Skeletal muscle satellite cell (primary cell): ENCODE results near the gene TOR4A.

Experiments
- H3K27me3 ChIP-seq: 2 replicates; pipeline ENCODE4 v1.7.0; 2013; ENCODE audit warnings: low read length; ENCODE audit not compliant: control insufficient read depth, insufficient read depth
- H3K36me3 ChIP-seq: 2 replicates; pipeline ENCODE4 v1.7.0; 2013; ENCODE audit warnings: mild to moderate bottlenecking, control low read depth, low read length; ENCODE audit not compliant: insufficient read depth
- H3K4me1 ChIP-seq: 2 replicates; pipeline ENCODE4 v1.7.0; 2013; ENCODE audit warnings: low read length; ENCODE audit not compliant: control insufficient read depth, insufficient read depth
- H3K4me2 ChIP-seq: 2 replicates; pipeline ENCODE4 v1.7.0; 2013; ENCODE audit warnings: mild to moderate bottlenecking, low read length
- H3K4me3 ChIP-seq: 2 replicates; pipeline ENCODE4 v1.7.0; 2013; ENCODE audit warnings: low read length
- H3K9ac ChIP-seq: 2 replicates; pipeline ENCODE4 v1.7.0; 2013; ENCODE audit warnings: mild to moderate bottlenecking, low read depth, low read length, moderate library complexity
- H3K9me3 ChIP-seq: replicated peaks from 2 replicates; pipeline ENCODE4 v1.7.0; 2013; ENCODE audit warnings: mild to moderate bottlenecking, control low read depth, low read length

TOR4A gene

DNA sequence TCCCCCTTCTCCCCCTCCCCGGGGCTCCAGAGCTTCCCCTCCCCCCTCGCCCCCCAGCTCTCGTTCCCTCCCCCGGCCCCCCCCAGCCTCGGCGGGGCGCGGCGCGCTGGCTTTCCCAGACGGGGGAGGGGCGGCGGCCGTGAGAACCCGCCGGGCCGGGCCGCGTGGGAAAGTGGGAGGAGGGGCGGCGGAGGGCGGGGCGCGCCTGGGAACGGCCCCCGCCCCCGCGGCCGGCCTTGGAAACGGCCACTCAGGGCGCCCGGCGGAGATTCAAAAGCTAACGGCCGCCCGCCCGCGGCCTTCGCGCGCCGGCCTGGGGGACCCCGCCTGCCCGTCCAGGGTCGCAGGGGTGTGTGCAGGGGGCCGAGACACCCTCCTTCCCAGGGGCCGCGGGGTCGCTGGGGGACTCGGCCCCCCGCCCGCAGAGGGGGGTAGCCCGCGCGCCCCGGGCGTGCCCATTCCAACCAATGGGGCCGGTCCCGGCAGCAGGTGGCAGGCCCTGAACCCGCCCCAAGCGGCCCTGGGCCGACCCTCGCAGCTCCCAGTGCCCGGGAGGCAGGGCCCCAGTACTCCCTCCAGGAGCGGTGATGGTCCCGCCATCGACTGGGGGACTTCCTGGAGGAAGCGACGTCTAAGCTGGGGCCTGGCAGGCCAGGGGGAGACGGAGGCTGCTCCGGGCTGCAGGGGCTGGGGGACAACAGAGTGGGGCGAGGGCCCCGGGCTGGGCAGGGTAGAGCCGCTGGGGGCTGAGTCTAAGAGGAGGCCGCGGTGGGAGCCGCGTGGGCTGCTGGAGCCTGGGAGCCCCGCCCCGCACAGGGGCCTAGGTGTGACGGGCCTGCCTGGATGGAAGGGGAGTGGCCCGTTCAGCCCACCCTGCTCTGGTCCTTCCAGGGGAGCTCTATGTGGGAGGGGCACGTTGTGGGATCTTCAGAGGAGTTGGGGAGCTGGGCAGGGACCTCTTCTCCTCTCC is 38.8 kb downstream of the TOR4A start:
- peak overlapping the region; percentile 11 for H3K9ac ChIP-seq

DNA sequence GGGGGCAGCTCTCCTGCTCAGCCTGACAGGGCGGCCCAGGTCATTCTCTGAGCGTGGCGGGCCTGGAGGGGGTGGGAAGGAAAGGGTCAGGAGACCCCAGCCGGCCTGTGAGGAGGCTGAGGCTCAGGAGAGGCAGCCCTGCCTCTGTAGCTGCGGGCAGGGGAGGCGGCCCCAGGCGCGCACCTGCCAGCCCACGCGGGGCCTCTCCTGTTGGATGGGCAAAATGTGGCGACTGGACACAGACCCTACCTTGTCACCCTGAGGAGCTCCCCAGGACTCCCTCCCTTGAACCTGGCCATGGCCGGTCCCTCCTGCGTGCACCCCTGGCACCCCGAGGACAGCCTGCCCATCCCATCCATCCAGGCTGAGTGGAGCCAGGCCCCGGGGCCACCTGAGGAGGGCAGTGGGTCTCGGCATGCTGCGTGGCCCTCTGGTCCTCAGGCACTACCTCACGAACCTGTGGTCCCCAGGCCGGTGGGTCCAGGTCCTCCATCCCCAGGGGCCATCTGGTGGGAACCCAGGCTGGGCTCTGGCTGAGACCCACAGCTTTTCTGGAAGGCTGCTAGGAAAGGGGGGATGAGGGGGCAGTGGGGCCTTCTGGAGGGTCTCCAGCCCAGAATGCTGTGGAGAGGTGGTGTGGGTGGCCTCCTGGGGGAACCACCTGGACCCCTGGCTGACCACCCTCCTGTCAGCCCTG is 39.6 kb downstream of the TOR4A start:
- no peak overlapping the region for H3K4me3 ChIP-seq
- H3K27me3 ChIP-seq: no peaks in the 10 kb centered on the region
- no peak overlapping the region for H3K4me2 ChIP-seq
- H3K4me1 ChIP-seq: peaks cover 7% of the 10 kb centered on the region
- no peaks in the 10 kb centered on the region for H3K36me3 ChIP-seq
- no peak overlapping the region for H3K9ac ChIP-seq
- H3K9me3 ChIP-seq: no peaks in the 10 kb centered on the region

More for the DNA sequence above, 38.8 kb downstream of the TOR4A start:
- peak overlapping the region; percentile 58 for H3K4me2 ChIP-seq
- H3K27me3 ChIP-seq: no peaks in the 10 kb centered on the region
- no peaks in the 10 kb centered on the region for H3K36me3 ChIP-seq
- H3K9me3 ChIP-seq: no peaks in the 10 kb centered on the region
- H3K4me1 ChIP-seq: peaks cover 7% of the 10 kb centered on the region
- H3K4me3 ChIP-seq: peak overlapping the region; percentile 51

DNA sequence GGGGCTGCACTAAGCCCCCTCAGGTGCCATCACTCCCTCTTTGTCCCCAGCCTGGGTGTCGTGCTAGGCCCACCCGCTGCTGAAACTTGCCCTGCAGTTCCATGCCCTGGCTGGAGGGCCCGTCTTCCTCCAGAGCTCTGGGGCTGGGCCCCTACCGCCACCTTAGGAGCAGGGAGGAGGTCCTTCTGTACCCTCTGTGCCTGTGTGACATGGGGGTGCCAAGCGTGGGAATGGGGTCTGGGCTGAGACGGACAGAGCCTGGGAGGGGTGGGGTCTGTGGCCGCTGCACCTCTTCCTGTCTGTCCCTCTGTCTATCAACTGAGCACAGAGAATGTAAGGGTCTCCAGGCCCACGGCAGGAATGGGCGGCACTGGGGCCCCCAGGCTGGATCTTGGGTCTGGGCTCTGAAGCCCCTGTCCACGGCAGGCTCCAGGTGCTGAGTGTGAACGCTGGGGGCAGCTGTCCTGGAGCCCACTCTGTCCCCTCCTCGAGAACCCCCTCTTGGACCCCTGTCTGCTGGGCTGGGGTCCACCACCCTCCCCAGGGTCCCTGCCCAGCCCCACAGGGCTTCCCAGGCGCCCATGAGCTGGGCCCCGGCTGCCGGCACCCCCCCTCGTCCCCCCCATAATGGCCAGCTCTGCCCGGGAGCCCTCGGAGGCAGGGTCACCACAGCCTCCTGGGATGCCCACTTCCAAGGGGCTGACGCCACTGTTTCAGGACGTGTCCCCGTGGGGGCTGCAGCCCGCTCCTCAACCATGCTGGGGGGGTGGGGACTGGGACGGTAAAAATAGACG is 40.4 kb downstream of the TOR4A start:
- Histone ChIP-seq H3K9ac (no peak overlapping the region), H3K4me2 (no peak overlapping the region), H3K4me3 (no peak overlapping the region), H3K27me3 (no peaks in the 10 kb centered on the region), H3K4me1 (peaks cover 7% of the 10 kb centered on the region), H3K9me3 (no peaks in the 10 kb centered on the region), H3K36me3 (no peaks in the 10 kb centered on the region)

DNA sequence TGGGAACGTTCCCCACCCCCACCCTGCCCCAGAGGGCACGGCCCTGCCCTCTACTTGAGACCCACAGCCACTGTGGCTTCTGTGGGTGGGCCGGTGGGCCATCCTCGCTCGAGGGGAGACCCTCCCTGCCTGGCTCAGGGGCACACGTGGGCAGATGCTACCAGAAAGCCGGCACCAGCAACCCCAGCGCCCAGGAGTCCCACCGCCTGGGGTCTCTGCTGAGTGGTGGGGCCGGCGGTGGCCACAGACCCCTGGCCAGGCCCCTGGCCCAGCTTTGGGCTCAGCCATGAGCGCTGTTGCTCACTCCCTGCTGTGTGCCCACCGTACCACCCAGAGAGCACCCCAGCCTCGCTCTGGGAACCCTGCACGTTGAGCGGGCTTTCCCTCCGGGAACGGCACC is 41.1 kb downstream of the TOR4A start:
- H3K27me3 ChIP-seq: no peaks in the 10 kb centered on the region
- no peak overlapping the region for H3K4me3 ChIP-seq
- no peak overlapping the region for H3K9ac ChIP-seq
- H3K4me1 ChIP-seq: peaks cover 7% of the 10 kb centered on the region
- H3K36me3 ChIP-seq: no peaks in the 10 kb centered on the region
- no peaks in the 10 kb centered on the region for H3K9me3 ChIP-seq
- H3K4me2 ChIP-seq: peak overlapping the region; percentile 50

DNA sequence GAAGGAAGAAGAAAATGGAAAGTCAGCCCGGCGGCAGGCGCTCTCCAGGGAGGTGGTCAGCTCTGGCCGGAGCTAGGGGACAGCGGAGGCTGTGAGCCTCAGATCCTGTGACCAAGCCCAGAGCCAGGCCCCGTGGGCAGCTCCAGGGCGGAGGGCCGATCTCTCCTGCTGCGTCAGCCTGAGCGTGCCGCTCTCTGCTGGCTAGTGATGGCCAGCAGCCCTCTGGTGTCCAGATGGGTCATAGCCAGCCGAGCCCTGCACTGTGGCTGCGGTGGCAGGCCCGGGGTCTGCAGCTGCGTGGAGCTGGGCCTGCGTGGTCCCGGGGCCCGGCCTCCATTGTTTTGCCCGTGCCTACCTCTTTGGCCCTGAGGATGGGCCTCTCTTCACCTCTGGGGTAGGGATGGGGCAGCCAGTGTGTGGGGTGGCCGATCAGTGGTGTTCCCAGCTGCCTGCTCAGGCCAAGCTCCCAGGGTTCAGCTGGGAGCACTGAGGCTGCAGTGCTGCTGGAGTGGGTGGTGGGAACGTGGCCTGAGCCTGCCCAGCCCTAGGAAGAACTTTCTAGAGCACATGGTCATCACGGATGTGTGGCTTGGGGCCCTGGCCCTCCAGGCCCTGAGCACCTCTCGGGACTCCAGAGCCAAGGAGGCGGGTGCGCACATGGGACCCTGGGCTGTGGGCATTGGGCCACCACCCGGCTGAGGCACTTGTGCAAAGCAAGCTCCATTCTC is 41.6 kb downstream of the TOR4A start:
- Histone ChIP-seq H3K9me3 (no peaks in the 10 kb centered on the region), H3K9ac (no peak overlapping the region), H3K4me3 (no peak overlapping the region)

DNA sequence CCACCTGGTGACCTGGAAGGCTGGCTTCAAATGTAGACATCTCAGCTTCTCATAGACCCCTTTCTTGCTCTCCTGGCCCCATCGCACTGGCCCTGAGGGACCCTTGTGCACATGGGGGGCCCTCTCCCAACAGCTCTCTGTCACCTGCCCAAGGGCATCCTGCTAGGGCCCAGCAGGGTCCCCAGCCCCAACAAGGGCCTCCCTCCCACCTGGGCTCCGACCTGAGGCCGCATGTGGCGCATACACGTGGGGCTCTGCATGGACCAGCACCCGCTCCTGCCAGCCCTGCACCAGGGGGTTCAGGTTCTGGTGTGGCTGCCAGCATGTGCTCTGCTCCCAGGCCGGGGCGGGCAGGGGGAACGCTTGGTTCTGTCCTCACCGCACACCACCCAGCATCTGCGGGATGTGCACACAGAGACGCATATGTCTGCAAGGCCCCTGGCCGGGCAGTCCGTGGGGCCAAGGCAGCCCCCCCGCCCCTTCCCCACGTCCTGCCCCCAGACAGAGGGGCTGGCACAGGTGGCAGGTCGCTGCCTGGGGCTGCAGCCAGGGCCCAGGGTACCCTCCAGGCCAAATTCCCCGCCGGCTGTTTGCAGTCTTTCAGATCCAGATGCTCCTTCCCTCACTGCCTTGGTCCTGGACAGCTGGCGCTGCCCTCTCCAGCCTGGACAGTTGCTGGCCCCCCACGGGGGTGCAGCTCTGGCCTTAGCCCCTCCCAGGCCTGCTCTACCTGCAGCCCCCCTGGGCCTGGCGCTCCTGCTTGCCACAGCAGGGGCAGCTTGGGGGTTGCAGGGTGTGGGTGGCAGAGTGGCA is 42.4 kb downstream of the TOR4A start:
- H3K4me3 ChIP-seq: no peak overlapping the region
- H3K4me2 ChIP-seq: no peak overlapping the region
- no peaks in the 10 kb centered on the region for H3K9me3 ChIP-seq
- no peaks in the 10 kb centered on the region for H3K36me3 ChIP-seq
- H3K27me3 ChIP-seq: no peaks in the 10 kb centered on the region
- H3K9ac ChIP-seq: no peak overlapping the region
- peaks cover 7% of the 10 kb centered on the region for H3K4me1 ChIP-seq

More for the DNA sequence above, 41.6 kb downstream of the TOR4A start:
- Histone ChIP-seq H3K4me2 (peak overlapping the region; percentile 50), H3K27me3 (no peaks in the 10 kb centered on the region), H3K4me1 (peaks cover 7% of the 10 kb centered on the region), H3K36me3 (no peaks in the 10 kb centered on the region)

DNA sequence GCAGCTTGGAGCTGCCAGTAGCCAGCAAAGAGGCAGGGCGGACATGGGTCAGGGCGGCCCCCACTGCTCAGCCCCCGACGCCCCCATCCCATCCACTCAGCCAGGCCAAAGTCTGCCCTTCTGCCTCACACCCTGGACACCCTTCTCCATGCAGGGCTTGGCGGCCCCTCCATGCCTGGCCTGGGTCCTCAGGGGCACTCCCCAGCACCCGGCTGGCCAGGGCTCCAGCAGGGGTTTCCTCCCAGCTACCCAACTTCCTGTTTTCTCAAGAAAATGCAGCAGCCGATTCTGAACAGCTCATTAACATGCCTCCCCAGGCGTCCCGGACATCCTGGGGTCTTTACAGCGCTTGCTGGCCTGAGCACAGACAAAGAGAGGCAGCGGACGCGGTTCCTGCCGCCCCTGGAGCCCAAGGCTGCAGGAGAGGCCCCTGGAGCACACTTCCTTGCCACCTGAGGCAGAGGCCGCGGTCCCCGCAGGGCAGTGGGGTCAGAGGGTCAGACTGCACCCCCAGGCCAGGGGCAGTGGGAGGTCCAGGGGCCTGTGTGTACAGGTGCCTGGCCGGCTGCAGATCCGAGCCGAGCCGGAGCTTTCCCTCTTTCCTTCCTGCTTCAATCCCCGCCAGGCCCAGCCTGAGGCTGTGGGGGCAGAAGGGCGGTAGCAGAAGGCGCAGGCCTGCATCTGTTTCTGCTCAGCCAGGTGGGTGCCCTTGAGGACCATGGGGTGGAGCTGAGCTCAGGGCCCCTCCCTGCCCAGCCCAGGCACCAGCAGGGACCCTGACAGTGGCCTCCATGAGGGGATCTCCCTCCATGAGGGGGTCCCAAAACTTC is 43.2 kb downstream of the TOR4A start:
- H3K4me3 ChIP-seq: no peak overlapping the region
- no peaks in the 10 kb centered on the region for H3K36me3 ChIP-seq
- H3K4me1 ChIP-seq: peaks cover 7% of the 10 kb centered on the region
- no peak overlapping the region for H3K4me2 ChIP-seq
- no peaks in the 10 kb centered on the region for H3K9me3 ChIP-seq
- no peak overlapping the region for H3K9ac ChIP-seq
- no peaks in the 10 kb centered on the region for H3K27me3 ChIP-seq

DNA sequence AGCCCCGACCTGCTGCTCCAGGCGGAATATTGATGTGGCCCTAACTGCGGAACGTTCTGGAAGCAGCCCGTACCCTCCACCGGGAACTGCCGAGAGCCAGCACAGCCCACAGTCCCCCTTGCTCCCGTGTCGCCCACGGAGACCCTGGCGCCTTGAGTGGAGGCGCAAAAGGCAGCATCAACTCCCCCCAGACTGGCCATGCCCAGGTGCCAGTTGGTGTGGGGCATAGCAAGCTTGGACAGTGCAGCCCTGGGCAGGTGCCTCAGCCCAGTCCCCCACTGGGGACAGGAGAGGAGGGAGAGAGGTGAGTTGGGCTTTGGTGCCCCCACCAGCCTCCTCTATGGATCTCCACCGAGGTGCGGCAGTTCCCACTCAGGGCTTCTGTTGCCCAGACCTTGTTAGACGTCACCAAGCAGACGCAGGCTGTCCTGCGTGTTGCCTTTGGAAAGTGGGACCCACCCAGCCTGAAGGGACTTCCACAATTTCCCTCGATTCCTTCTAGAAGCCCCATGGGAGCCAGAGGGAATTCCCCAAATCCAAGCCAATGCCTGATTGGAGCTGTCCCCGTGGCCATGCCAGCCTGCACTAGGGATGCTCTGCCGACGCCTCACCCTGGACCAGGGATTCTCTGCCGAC is 44.3 kb downstream of the TOR4A start:
- H3K4me3 ChIP-seq: no peak overlapping the region
- H3K36me3 ChIP-seq: no peaks in the 10 kb centered on the region
- H3K9me3 ChIP-seq: no peaks in the 10 kb centered on the region
- no peaks in the 10 kb centered on the region for H3K27me3 ChIP-seq
- no peak overlapping the region for H3K4me2 ChIP-seq
- peaks cover 3% of the 10 kb centered on the region for H3K4me1 ChIP-seq
- H3K9ac ChIP-seq: no peak overlapping the region

DNA sequence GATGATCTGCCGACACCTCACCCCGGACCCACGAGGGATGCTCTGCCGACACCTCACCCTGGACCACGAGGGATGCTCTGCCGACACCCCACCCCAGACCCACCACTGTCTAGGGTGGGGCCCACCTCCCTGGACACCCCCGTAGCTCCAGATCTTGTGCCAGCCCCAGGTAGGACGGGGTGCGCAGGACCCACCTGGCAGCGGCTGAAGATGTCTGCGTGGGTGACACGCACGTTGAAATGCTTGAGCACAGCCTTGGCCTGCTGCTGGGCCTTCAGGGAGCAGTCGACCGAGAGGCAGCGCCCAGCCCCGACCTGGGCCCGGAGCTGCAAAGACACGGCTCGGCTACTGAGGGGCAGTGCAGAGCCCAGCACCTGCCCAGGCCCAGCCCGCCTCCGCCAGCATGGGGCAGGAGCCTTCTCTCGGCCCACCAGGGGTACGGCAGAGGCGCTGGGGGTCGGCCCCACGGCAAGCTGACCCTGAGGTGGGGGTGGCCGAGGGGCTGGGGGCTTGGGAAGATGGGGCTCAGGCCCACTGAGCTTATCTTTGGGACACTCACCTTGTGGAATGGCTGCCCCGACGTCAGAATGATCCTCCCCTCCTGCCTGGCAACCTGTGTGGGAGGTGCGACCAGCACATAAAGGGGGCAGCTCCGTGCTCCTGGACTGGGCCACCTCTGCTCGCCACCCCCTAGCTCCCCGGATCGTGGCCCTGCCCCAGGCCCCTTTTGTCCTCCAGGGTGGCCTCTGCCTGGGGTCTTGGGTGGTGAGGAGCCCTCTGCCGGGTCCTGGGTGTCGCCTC is 46.2 kb downstream of the TOR4A start:
- H3K4me3 ChIP-seq: no peak overlapping the region
- H3K9me3 ChIP-seq: no peaks in the 10 kb centered on the region
- H3K27me3 ChIP-seq: no peaks in the 10 kb centered on the region

More for the DNA sequence above, 46.2 kb downstream of the TOR4A start:
- Histone ChIP-seq H3K4me1 (peaks cover 2% of the 10 kb centered on the region), H3K4me2 (no peak overlapping the region), H3K36me3 (no peaks in the 10 kb centered on the region), H3K9ac (no peak overlapping the region)
